ENCODE results near the gene TPSD1. TPM values are rescaled to one million over a fixed set of nuclear protein-coding genes. Genes with fewer than 3 reads are reported as not detected.
"Not testable (repeated sequence)": the region's sequence is repeated elsewhere in the genome, so short reads cannot be mapped to it uniquely, and the experiment has no call there.

Gene TPSD1
- total and polyA plus RNA-seq, 2 donors from 2014 or later = 7.9 TPM; not detected in 1

DNA sequence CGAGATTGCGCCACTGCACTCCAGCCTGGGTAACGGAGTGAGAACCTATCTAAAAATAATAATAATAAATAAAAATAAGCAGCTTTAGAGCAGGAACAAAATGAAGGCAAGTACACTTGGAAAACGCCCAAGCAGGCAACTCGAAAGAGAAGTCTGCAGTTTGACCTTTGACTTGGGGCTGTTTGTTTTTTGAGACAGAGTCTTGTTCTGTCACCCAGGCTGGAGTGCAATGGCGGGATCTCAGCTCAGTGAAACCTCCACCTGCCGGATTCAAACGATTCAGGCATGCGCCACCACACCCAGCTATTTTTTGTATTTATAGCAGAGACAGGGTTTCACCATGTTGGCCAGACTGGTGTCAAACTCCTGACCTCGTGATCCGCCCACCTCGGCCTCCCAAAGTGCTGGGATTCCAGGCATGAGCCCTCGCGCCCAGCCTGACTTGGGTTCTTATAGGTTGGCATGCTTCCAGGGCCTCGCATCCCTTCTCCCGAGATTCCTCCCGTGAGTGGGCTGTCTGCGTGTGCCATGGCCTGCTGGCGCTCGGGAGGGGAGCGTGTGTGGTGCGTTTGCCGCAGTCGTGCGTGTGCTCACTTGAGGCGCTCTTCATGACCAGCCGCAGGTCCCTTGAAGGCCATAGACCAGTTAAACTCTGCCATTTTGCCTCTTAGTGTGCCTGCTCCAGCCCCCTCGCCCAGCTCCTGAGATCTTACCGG lies 35.1 kb downstream of the TPSD1 start:
- intact Hi-C loops (cut with DNase I) = no loop called here
- peak in 1 of 5 donors; percentile 59 for DNase-seq
- TF ChIP-seq, protein P1, sequence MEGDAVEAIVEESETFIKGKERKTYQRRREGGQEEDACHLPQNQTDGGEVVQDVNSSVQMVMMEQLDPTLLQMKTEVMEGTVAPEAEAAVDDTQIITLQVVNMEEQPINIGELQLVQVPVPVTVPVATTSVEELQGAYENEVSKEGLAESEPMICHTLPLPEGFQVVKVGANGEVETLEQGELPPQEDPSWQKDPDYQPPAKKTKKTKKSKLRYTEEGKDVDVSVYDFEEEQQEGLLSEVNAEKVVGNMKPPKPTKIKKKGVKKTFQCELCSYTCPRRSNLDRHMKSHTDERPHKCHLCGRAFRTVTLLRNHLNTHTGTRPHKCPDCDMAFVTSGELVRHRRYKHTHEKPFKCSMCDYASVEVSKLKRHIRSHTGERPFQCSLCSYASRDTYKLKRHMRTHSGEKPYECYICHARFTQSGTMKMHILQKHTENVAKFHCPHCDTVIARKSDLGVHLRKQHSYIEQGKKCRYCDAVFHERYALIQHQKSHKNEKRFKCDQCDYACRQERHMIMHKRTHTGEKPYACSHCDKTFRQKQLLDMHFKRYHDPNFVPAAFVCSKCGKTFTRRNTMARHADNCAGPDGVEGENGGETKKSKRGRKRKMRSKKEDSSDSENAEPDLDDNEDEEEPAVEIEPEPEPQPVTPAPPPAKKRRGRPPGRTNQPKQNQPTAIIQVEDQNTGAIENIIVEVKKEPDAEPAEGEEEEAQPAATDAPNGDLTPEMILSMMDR (IDR thresholded peaks at IDR 0.05; ENCODE audit: borderline replicate concordance, extremely low read depth, insufficient read depth) = no peak
- Histone ChIP-seq H3K27me3 (ENCODE audit: control insufficient read depth, insufficient read depth, low read length) (peaks cover 13% of the 10 kb centered on the region), H3K36me3 (ENCODE audit: control insufficient read depth in 2 of 3, insufficient read depth in 3 of 3, low read length in 3 of 3) (no peaks in the 10 kb centered on the region), H3K9me3 (ENCODE audit: control insufficient read depth in 2 of 3, insufficient read depth in 1 of 3, low read length in 3 of 3) (no peaks in the 10 kb centered on the region), H3K4me1 (ENCODE audit: control insufficient read depth in 2 of 3, insufficient read depth in 2 of 3, low read depth in 1 of 3, low read length in 3 of 3) (peaks cover 0 to 4% (median 0%) of the 10 kb centered on the region in 3 donors), H3K9ac (ENCODE audit: low read length in 3 of 3) (no peak overlapping the region), H3K27ac (ENCODE audit: low read depth in 2 of 2, low read length in 2 of 2) (no peak overlapping the region), H3K4me3 (ENCODE audit: low read length in 3 of 3) (no peak overlapping the region)
- FAIRE-seq = no peak

DNA sequence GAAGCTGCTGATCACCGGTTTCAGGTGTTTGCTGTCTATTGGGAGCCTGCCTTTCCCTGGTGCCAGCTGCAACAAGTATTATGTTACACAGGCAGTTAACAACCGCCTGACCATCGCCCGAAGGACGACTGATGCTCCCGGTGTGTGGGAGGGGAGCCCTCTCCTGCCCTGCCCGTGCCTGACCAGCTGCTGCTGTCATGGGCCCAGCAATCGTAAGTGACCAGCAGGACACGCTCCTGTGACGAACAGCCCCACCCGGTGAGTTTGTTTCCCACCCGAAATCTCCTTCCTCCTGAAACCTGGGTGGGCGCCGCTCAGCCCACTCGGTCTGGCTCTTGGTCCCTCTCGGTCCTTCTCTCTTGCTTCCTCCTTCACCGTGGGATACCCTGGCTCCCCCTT lies 35.7 kb downstream of the TPSD1 start:
- Histone ChIP-seq H3K9me3 (ENCODE audit: control insufficient read depth in 2 of 3, insufficient read depth in 1 of 3, low read length in 3 of 3) (no peaks in the 10 kb centered on the region), H3K36me3 (ENCODE audit: control insufficient read depth in 2 of 3, insufficient read depth in 3 of 3, low read length in 3 of 3) (no peaks in the 10 kb centered on the region), H3K27me3 (ENCODE audit: control insufficient read depth, insufficient read depth, low read length) (peaks cover 13% of the 10 kb centered on the region), H3K27ac (ENCODE audit: low read depth in 2 of 2, low read length in 2 of 2) (no peak overlapping the region), H3K4me1 (ENCODE audit: control insufficient read depth in 2 of 3, insufficient read depth in 2 of 3, low read depth in 1 of 3, low read length in 3 of 3) (peaks cover 0 to 4% (median 0%) of the 10 kb centered on the region in 3 donors), H3K9ac (ENCODE audit: low read length in 3 of 3) (no peak overlapping the region), H3K4me3 (ENCODE audit: low read length in 3 of 3) (no peak overlapping the region)
- TF ChIP-seq, protein P1 (IDR thresholded peaks at IDR 0.05; ENCODE audit: borderline replicate concordance, extremely low read depth, insufficient read depth) = no peak
- DNase-seq (peak in 4 of 5 donors; percentile 88 to 91 (median 90)), FAIRE-seq (no peak)
- intact Hi-C loops (cut with DNase I) = no loop called here

GRCh38 chr16:1292208-1292607 lies 36.3 kb downstream of the TPSD1 start:
- H3K4me1 ChIP-seq (ENCODE audit: control insufficient read depth in 2 of 3, insufficient read depth in 2 of 3, low read depth in 1 of 3, low read length in 3 of 3); DNase-seq; H3K9ac ChIP-seq (ENCODE audit: low read length in 3 of 3); H3K27ac ChIP-seq (ENCODE audit: low read depth in 2 of 2, low read length in 2 of 2); H3K36me3 ChIP-seq (ENCODE audit: control insufficient read depth in 2 of 3, insufficient read depth in 3 of 3, low read length in 3 of 3); intact Hi-C loops (cut with DNase I); FAIRE-seq; H3K9me3 ChIP-seq (ENCODE audit: control insufficient read depth in 2 of 3, insufficient read depth in 1 of 3, low read length in 3 of 3); H3K4me3 ChIP-seq (ENCODE audit: low read length in 3 of 3): not testable (repeated sequence)
- H3K27me3 ChIP-seq (ENCODE audit: control insufficient read depth, insufficient read depth, low read length) = peaks cover 13% of the 10 kb centered on the region

DNA sequence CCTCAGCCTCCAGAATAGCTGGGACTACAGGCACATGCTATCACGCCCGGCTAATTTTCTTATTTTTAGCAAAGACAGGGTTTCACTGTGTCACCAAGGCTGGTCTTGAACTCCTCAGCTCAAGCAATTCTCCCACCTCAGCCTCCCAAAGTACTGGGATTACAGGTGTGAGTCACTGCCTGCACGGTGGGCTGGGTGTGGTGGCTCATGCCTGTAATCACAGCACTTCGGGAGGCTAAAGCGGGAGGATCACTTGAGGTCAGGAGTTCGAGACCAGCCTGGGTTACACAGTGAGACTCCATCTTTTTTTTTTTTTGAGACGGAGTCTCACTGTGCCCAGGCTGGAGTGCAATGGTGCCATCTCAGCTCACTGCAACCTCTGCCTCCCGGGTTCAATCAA lies 36.9 kb downstream of the TPSD1 start:
- not testable (repeated sequence) for H3K27me3 ChIP-seq (ENCODE audit: control insufficient read depth, insufficient read depth, low read length); FAIRE-seq

More for the DNA sequence above, 36.9 kb downstream of the TPSD1 start:
- H3K4me3 ChIP-seq (ENCODE audit: low read length in 3 of 3); H3K9me3 ChIP-seq (ENCODE audit: control insufficient read depth in 2 of 3, insufficient read depth in 1 of 3, low read length in 3 of 3); H3K27ac ChIP-seq (ENCODE audit: low read depth in 2 of 2, low read length in 2 of 2); H3K4me1 ChIP-seq (ENCODE audit: control insufficient read depth in 2 of 3, insufficient read depth in 2 of 3, low read depth in 1 of 3, low read length in 3 of 3); DNase-seq; intact Hi-C loops (cut with DNase I); H3K9ac ChIP-seq (ENCODE audit: low read length in 3 of 3); H3K36me3 ChIP-seq (ENCODE audit: control insufficient read depth in 2 of 3, insufficient read depth in 3 of 3, low read length in 3 of 3): not testable (repeated sequence)

All from kidney (tissue), 14 donors.